Measurements from ENCODE around the gene CDCA5. TPM values are rescaled to one million over a fixed set of nuclear protein-coding genes. Genes with fewer than 3 reads are reported as not detected.

CDCA5 gene
- total RNA-seq, 1 experiment from 2014 or later: 92.9 TPM

DNA sequence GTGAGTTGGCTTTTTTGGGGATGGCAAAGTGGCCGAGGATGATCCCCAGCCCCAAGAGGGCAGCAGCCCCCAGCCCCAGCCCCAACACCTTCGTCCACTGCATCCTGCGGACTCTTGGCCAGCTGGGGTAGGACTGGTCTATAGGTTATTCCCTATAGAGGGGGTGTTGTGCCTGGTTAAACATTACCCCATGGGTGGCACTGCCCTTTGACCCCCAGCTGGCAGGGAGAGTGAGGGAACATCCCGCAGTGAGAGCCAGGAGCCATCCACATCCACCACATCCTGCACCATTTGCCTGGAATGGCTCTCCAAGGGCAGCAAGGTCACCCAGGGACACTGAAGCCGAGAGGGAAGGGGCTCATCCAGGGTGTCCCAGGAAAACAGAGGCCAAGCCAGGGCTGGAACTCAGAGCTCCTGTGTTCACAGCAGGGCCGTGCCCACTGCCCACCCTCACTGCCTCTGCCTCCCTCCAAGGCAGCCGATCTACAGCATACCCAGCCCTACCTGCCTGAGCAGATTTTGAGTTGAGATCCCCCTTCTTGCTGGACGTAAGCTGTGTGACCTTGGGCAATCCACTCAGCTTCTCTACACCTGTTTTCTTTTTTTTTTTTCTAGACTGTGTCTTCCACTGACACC lies 25.3 kb downstream of the CDCA5 start, which contains the start of gene NAALADL1:
Gene NAALADL1 (minus strand): TSS at position 135 of the 636 bp plus-strand sequence. CDS start 32 bp downstream, at position 103.
- ATAC-seq: no peak
- POLR2A ChIA-PET: interaction anchor here (0.7 kb wide), 1 partner anchor 27 kb away, joined by 3 read pairs; no protein-coding TSS in a partner anchor
- no peak within 1 kb of the TSS for H3K27ac ChIP-seq (ENCODE audit: low read length)
- BruUV-seq (replicated peaks): no TSS peak
- no peak within 1 kb of the TSS for H3K4me3 ChIP-seq (ENCODE audit: low read depth in 2 of 2, low read length in 2 of 2)
- H3K27me3 ChIP-seq (ENCODE audit: control insufficient read depth, insufficient read depth, low read length): no peaks in the 10 kb centered on the region
- no peak for TF ChIP-seq POLR2AphosphoS5 (IDR thresholded peaks at IDR 0.05; ENCODE audit: low read depth, low read length)
- no peaks in the 10 kb centered on the region for H3K4me1 ChIP-seq (ENCODE audit: control insufficient read depth, insufficient read depth, low read length)
- in situ Hi-C loops (cut with HindIII; ENCODE audit: low pct_unique_long_range_greater_than_20kb, low sequenced_read_pairs) (no loop called here), intact Hi-C loops (cut with micrococcal nuclease; ENCODE audit: unreplicated experiment) (no loop called here)
- CTCF ChIA-PET: interaction anchor here (0.7 kb wide), 1 partner anchor 222 kb away, joined by 4 read pairs; no protein-coding TSS in a partner anchor
- DNase-seq (ENCODE audit: low read depth, low spot score): no peak
- no peaks in the 10 kb centered on the region for H3K9me3 ChIP-seq (ENCODE audit: control insufficient read depth, insufficient read depth, low read depth, low read length)
- no peaks in the 10 kb centered on the region for H3K36me3 ChIP-seq (ENCODE audit: control insufficient read depth, insufficient read depth, low read length)

GRCh38 chr11:65058012-65058411 lies 25.8 kb downstream of the CDCA5 start:
- H3K27me3 ChIP-seq (ENCODE audit: control insufficient read depth, insufficient read depth, low read length): no peaks in the 10 kb centered on the region

More at GRCh38 chr11:65058012-65058411, 25.8 kb downstream of the CDCA5 start:
- no peak overlapping the region for H3K27ac ChIP-seq (ENCODE audit: low read length)
- in situ Hi-C loops (cut with HindIII; ENCODE audit: low pct_unique_long_range_greater_than_20kb, low sequenced_read_pairs) (no loop called here), intact Hi-C loops (cut with micrococcal nuclease; ENCODE audit: unreplicated experiment) (no loop called here)
- no peak for ATAC-seq
- no peaks in the 10 kb centered on the region for H3K9me3 ChIP-seq (ENCODE audit: control insufficient read depth, insufficient read depth, low read depth, low read length)
- no peaks in the 10 kb centered on the region for H3K36me3 ChIP-seq (ENCODE audit: control insufficient read depth, insufficient read depth, low read length)
- TF ChIP-seq CTCF (IDR thresholded peaks at IDR 0.05) (no peak), TCF7L2 (IDR thresholded peaks at IDR 0.05; ENCODE audit: low read depth, low read length) (no peak), REST (IDR thresholded peaks at IDR 0.05; ENCODE audit: insufficient read depth in 1 of 2, low read depth in 2 of 2, low read length in 1 of 2) (no peak), SIN3A (IDR thresholded peaks at IDR 0.05; ENCODE audit: borderline replicate concordance, insufficient read depth, low read depth, low read length) (no peak), POLR2AphosphoS5 (IDR thresholded peaks at IDR 0.05; ENCODE audit: low read depth, low read length) (no peak)
- no peak for DNase-seq (ENCODE audit: low read depth, low spot score)
- H3K4me3 ChIP-seq (ENCODE audit: low read depth in 2 of 2, low read length in 2 of 2): no peak overlapping the region
- H3K4me1 ChIP-seq (ENCODE audit: control insufficient read depth, insufficient read depth, low read length): no peaks in the 10 kb centered on the region
- POLR2A ChIA-PET: interaction anchor here (0.6 kb wide), 1 partner anchor 21 kb away, joined by 6 read pairs; no protein-coding TSS in a partner anchor
- CTCF ChIA-PET: interaction anchor here (0.6 kb wide), 1 partner anchor 522 kb away, joined by 3 read pairs; no protein-coding TSS in a partner anchor
- BruUV-seq (replicated peaks): no TSS peak

Data from Panc1 (cell line).